WI38 (cell line): ENCODE data around the gene BORCS5.
A peak's percentile ranks its signal among the peaks of the same experiment; 100 is the strongest.
"Not testable (repeated sequence)": the region's sequence is repeated elsewhere in the genome, so short reads cannot be mapped to it uniquely, and the experiment has no call there.

Experiments
- H3K4me3 ChIP-seq: 2 replicates; pipeline ENCODE4 v1.5.1; 2011; ENCODE audit warnings: low read depth, mild to moderate bottlenecking, control low read depth, low read length
- TF ChIP-seq, protein P1 (sequence below): IDR thresholded peaks from 2 replicates; pipeline ENCODE4 v1.5.1; 2012; ENCODE audit warnings: low read depth, mild to moderate bottlenecking, control low read depth, low read length

The BORCS5 gene

DNA sequence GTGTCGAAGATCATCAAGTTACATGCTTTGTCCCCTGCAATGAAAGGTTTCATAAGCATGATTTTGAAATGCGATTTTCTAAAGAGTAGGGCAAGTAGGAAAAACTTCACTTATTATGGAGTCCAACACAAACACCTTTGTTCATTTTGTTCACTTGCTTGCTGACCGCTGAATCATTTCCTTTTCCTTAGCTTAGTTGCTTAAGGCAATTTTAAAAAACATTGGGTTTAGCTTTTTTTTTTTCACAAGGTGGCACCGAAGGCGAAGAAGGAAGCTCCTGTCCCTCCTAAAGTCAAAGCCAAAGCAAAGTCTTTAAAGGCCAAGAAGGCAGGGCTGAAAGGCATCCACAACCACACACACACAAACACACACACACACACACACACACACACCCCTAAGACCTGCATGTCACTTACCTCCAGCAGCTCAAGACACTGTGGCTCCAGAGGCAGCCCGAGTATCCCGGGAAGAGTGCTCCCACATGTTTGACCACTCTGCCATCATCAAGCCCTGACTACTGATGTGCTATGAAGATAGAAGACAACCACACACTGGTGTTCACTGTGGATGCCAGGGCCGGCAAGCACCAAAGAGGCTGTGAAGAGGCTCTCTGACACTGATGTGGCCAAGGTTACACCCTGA is 18.2 kb upstream of the BORCS5 start:
- TF ChIP-seq, protein P1, sequence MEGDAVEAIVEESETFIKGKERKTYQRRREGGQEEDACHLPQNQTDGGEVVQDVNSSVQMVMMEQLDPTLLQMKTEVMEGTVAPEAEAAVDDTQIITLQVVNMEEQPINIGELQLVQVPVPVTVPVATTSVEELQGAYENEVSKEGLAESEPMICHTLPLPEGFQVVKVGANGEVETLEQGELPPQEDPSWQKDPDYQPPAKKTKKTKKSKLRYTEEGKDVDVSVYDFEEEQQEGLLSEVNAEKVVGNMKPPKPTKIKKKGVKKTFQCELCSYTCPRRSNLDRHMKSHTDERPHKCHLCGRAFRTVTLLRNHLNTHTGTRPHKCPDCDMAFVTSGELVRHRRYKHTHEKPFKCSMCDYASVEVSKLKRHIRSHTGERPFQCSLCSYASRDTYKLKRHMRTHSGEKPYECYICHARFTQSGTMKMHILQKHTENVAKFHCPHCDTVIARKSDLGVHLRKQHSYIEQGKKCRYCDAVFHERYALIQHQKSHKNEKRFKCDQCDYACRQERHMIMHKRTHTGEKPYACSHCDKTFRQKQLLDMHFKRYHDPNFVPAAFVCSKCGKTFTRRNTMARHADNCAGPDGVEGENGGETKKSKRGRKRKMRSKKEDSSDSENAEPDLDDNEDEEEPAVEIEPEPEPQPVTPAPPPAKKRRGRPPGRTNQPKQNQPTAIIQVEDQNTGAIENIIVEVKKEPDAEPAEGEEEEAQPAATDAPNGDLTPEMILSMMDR = no peak
- no peak overlapping the region for H3K4me3 ChIP-seq

DNA sequence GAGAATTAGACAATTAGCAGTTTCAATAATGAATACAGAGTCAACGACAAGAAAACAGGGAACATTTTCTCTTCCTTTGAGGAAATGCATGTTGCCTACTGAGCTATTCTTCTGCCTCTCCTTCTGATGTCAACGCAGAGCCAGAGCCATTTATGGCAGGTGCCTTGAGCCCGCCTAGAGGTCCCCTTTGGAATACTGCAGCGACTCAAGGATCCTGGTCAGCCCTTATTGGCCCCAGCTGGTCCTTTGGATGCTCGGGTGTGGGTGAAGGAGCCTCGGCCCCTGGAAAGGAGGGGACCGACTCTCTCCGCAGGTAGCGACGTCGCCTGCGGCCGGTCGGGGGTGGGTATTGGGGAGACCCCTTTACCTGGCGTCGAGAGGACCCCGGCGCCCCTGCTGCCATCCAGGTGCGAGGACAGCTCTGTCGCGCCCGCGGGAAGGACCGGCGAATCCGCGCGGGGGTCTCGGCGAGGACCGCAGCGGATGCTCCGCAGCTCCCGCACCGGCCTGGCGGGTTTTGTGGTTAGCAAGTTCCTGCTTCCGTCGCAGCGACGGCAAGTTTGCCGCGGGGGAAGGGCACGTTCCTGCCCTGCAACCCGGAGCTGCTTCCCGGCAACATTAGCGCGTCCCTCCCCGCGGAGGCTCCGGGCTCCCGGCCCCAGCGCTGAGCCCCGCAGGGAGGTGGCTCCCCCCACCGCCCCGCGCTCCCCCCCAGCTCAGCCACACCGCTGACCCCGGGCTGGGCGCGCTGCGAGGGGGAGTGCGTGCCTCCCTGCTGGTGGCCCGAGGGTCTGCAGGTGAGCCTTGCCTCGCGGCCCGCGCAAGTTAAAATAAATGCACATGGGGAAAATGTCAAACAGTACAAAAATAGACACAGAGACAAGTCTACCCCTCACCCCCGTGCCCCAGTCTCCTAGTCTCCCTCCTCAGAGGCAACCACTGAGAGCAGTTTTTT is 6.9 kb upstream of the BORCS5 start, which contains the start of gene MANSC1:
TSS of gene MANSC1 (minus strand) at position 532 of the 955 bp plus-strand sequence. CDS start 6,928 bp downstream, outside the sequence.
- peak within 1 kb of the TSS; percentile 65 for H3K4me3 ChIP-seq
- TF ChIP-seq, protein P1 = 0 out of 2 replicates have a peak, but pooled peaks have one; percentile 22

- H3K4me3 ChIP-seq = no peak overlapping the region
- TF ChIP-seq, protein P1 = no peak
Observed at GRCh38 chr12:12350868-12351463, 5.9 kb upstream of the BORCS5 start.

GRCh38 chr12:12351468-12352185 is 5.3 kb upstream of the BORCS5 start:
- H3K4me3 ChIP-seq = not testable (repeated sequence)

- TF ChIP-seq, protein P1 = no peak
- no peak overlapping the region for H3K4me3 ChIP-seq
Observed at GRCh38 chr12:12353276-12353675, 3.6 kb upstream of the BORCS5 start.

GRCh38 chr12:12353807-12354206 is 3.1 kb upstream of the BORCS5 start:
- no peak overlapping the region for H3K4me3 ChIP-seq
- TF ChIP-seq, protein P1 = no peak

DNA sequence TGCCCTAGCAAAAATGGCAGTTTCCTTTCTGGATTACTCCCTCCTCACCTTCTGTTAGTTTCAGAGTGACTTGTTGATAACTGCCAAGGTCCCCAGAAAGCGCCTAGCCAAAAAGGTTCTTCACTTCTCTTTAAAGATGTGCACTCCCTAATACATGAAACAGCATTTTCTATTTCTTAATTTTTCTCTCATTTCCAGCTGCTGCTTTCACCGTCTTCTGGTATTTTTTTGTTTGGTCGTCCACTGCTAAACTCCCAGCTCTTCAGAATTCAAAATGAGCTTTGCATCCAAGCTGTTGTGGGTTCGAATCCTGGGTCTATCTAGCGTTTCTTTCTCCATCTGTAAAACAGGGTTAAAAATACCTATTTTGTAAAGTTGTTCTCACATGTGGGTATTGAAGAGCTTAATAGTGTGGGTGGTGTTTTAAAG is 397 bp upstream of the BORCS5 start:
- TF ChIP-seq, protein P1 = no peak
- H3K4me3 ChIP-seq = peak overlapping the region; percentile 80
